Activated CD8-positive, alpha-beta memory T cell treated with anti-CD3 and anti-CD28 coated beads for 48 hours (primary cell): ENCODE data around the gene CORO6.

Experiments
- DNase-seq, 3 experiments: peaks; one replicate each; pipeline ENCODE4 v3.0.0-alpha.2; 2020; ENCODE audit warnings: low read depth in 2 of 3, low spot score in 2 of 3

The CORO6 gene

DNA sequence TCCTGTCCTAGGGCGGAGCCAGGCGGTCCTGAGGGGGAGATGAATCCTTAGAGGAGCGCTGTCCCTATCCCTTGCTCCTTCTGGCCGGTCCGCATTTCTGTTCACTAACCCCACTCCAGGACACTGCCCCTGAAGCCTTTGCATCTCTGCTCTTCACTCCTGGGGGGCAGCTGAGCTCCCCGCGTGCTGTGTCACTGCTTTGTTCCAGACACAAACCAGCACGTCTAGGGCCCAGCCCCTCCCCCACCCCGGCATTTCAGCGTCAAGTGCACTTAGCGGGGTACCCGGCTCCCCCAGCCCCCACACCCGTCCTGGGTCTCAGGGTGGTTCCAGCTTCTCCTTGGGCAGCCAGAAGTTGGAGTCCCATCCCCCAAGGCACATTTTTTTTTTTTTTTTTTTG lies 8.9 kb downstream of the CORO6 start:
- DNase-seq: no peak

DNA sequence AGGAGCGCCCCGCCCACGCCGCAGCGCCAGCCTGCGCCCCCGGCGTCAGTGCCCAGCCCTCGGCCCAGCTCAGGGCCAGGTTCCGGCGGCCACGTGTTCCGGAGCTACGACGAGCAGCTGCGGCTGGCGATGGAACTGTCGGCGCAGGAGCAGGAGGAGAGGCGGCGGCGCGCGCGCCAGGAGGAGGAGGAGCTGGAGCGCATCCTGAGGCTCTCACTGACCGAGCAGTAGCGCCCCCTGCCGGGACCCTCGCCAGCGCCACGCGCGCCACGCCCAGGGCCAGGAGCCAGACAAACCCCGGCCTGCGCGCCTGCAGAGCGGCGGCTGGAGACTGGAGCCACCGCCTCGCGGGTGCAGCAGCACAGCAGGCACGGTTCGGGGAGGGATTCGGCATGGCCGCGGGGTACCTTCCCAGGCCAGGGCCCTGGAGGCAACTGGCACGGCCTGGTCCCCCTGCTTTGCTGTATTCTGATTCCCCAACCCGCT lies 9.3 kb downstream of the CORO6 start:
- peak; percentile 86 to 97 (median 97) for DNase-seq

DNA sequence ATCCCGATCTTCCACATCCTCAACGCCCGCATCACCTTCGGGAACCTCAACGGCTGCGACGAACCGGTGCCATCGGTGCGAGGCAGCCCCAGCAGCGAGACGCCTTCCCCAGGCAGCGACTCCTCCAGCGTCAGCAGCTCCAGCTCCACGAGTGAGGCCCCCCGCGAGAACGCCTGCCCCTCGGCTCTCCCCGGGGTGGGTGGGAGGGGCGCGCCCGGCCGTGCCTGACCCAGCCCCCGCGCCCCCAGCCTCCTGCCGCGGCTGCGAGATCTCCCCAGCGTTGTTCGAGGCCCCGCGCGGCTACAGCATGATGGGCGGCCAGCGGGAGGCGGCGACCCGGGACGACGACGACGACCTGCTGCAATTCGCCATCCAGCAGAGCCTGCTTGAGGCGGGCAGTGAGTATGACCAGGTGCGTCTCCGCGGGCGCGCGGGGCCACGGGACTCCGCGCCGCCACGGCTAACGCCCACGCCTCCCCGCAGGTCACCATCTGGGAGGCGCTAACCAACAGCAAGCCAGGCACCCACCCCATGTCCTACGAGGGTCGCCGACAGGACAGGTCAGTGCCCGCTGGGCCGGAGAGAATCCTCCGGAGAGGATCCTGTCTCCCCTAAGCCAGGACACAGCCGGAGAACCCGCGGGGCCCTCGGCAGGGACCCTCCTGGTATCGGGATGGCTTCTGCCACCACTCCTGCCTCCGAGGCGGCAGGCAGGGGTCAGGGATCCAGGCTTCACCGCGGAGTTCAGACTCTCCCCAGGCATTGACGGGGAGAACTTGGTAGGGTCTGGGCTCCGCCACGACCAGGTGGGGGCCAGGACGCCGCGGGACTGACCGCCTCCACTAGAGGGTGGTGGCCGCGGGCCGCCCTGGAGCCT lies 10.1 kb downstream of the CORO6 start:
- no peak for DNase-seq

DNA sequence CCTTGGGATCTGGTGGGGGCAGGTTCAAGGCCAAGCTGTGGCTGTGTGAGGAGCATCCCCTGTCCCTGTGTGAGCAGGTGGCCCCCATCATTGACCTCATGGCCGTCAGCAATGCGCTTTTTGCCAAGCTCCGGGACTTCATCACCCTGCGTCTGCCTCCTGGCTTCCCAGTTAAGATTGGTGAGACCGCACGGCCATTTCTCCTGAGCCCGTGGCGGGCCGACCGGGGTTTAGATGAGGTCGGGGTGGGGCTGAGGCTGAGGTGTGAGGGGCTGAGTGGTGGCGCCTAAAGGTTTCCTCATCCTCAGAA lies 10.7 kb downstream of the CORO6 start:
- no peak for DNase-seq

DNA sequence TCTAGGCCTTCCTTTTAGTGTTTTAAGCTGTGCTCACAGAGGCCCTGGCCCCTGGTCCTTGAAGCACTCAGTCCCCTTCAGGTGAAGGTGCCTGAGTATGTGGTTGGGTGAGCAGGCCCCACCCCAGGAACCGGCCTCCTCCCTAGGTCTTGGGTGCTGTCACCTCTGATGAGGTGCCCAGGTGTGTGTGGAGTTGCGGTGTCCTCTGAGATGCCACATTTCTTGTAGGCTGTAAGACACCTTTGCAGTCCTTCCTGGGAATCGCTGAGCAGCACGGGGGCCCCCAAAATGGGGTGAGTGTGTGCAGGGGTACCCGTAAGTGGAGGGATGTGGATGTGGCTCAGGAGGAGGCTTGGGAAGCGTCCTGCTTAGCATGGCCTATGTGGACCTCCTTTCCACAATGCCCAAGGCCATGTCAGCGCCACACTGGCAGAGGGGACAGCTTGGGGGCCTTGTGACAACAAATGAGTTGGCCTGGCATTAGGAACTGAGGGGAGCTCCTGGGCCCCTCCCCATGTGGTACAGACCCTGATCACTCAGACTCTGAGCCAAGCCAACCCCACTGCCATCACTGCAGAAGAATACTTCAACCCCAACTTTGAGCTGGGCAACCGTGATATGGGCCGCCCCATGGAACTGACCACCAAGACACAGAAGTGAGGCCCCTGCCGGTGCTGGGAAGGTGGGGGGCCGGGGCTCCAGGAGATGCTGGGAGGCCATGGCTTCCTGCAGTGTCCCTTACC lies 11.2 kb downstream of the CORO6 start:
- DNase-seq: no peak

DNA sequence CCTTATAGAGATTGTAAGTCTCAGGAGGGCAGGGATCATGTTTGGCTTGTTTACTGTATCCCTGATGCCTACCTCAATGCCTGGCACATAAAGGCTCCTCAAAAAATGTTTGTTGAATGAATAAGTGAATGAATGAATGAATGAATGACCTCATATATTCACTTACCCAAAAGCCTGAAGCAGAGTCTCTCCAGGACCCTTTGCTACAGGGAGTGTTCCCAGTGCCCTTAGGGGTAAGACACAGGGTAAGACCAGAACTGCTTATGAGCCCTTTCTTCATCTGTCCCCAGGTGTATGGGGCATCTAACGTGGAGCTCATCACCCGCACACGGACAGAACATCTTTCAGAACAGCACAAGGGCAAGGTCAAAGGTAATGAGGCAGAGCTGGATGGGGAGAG lies 12.3 kb downstream of the CORO6 start:
- DNase-seq: no peak

DNA sequence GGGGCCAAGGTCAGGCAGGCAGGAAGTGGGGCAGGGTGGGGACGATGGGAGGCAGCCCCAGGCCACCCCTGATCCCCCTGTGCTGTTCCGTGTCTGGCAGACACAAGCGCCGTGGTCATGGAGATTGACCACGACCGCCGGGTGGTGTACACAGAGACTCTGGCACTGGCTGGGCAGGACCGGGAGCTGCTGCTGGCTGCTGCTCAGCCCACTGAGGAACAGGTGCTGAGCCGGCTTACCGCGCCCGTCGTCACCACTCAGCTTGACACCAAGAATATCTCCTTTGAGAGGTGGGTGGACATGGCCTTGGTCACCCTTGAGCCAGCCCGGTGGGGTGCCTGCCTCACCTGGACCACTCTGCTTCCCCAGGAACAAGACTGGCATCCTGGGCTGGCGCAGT lies 13.7 kb downstream of the CORO6 start:
- no peak for DNase-seq

DNA sequence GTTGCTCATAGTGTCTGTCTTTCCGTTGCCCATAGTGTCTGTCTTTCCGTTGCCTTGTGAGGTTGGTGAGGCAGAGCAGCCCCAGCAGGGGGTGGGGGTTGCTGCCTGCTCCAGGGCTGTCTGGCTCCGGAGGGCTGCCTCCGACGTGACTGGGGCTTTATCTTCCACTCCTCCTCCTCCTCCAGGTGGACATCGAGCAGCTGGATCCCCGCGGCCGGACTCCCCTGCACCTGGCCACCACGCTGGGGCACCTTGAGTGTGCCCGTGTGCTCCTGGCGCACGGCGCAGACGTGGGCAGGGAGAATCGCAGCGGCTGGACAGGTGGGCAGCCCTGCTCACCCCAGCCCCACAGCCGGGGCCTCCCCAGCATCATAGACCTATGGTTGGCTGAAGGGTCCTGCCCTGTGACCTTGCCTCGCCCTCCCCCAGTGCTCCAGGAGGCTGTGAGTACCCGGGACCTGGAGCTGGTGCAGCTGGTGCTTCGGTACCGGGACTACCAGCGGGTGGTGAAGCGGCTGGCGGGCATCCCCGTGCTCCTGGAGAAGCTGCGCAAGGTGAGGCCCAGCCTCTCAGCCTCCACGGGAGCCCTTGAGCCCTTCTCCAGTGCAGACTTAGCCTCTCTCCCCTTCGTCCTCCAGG lies 15.0 kb downstream of the CORO6 start:
- DNase-seq: no peak

DNA sequence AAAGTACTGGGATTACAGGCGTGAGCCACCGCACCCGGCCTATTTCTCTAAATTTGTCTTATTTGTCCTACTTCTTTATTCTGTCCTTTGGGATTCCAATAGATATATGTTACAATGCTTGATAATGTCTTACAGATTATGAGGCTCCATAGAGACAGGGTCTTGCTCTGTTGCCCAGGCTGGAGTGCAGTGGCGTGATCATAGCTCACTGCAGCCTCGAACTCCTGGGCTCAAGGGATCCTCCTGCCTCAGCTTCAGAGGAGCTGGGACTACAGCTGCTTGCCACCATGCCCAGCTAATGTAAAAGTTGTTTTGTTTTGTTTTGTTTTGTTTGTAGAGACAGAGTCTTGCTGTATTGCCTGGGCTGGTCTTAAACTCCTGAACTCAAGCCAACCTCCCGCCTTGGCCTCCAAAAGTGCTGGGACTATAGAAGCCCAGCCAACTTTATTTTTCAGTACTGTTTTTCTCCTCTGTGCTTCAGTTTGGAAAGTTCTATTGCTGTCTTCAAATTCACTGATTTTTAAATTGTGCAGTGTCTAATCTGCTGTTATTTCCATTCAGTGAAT lies 19.5 kb downstream of the CORO6 start:
- no peak for DNase-seq

DNA sequence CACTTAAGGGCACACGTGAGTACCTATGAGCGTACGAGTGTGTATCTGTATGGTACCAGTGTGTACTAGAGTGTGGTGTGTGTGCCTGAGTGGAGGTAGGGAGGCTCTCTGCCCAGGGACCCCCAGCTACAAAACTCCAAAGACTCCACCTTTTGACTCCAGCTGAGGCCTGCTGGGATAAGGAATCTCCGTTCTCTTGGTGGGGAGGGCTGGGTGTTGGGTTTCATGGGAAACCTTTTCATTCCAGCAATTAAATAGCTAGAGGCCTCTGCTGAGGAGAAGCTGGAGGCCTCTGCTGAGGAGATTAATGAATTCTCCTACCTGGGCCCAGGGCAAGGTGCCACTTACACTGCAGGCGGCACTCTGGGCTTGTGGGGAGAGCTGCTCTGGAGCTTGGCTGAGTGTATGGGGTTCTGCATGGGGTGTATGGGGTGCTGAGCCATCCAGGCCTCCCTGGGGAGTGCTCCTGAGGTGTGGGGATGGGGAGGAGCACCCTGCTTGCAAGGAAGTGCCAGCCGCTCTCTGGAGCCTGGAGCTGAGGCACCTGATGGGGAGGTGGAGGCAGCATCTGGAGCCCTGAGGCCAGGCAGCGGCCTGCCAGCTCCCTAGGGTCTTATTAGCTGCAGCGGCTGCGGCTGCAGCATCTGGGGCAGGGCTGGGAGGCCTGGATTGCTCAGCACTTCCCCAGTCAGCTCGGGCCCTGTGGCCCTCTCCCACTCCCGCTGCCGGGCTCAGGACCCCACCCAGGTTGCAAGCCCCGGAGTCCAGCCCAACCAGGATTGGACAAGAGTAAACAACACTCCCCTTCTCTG lies 25.1 kb downstream of the CORO6 start:
- no peak for DNase-seq

DNA sequence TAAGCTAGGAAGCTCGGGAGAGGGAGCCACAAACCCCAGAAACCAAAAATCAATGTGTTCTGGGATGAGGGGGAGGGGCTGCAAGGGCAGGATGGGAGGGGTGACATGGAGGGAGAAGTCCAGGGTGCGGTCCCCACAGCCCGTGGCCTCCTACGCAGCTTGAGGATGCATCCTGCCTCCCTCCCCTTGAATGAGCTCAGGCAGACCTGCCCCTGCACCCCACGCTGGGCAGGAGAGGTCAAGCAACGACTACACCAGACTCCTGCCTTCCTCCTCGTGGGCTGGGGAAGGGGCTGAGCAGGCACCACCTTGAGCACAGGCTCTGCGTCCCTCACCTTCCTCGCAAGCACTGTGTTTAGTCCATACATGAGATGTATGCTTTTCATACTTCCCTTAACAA lies 25.9 kb downstream of the CORO6 start:
- no peak for DNase-seq

DNA sequence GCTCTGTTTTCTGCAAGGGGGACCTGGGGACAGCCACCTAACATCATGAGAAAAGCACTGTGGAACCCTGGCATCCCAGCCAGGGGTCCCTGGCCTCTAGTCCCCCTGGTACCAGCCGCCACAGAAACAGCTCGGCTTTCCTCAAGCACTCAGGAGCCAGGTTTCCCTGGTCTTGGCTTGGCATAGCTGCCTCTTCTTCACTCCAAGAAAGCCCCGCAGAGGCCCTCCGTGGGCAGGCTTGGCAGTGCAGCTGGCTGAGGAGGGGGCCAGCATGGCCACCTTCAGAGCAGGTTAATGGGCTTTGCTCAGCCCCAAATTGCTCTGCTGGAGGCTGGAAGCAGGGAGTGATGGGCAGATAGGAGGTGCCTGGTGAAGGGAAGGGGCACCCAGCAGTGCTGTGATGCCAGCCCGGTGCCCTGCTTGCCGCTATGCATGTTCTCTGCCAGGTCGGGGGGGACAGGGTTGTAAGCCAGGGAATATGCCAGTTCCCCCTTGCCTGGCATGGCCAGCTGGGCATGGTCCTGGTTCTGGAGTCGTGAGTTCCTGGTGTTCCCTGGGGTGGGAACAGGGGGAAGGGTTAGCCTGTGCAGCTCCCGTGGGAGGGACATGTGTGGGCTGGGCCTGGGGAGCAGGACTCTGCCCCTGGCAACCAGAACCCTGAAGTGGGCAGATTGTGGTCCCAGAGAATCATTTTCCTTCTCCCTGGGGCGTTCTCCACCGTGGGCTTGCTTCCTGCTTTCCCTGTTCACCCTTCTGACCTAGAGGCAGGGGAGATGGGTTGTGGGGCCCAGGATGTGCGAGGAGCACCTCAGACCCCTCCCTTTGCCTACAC lies 26.6 kb downstream of the CORO6 start:
- no peak for DNase-seq

DNA sequence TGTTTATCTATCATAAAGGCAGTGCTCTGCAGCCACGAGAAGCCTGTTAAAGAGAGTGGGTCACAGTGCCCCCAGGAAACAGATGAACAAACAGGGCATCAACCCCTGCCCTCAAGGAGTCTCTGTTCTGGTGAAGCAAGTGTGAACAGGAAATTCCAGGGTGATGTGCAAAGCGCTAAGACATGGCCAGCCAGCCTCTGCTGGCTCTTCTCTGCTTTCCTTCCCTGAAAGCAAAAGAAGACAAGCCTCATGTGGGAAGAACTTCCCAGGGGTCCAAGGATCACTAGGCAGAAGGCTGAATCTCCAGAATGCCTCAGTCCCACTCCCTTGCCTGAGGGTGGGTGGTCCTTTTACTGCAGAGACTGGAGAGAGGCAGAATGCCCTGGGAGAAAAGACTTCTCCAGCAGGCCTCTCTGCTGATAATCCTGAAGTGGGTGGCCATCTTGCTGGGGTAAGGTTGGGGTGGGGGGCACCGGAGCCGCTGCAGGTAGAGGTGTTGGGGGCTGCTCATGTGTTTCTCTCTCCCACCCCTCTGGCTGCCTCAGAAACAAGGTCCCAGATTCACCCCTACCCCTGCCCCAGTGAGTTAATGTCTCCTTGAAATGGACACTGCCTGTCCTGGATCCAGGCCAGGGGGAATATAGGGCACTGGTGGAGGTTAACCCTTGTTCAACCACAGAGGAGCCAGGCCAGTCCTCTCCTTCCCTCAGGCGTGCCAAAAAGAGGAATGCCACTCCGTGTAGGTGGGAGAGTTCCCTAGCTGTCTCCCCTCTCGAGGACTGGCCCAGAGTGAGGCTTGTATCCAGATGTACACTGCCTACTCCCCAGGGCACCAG lies 27.4 kb downstream of the CORO6 start:
- no peak for DNase-seq

DNA sequence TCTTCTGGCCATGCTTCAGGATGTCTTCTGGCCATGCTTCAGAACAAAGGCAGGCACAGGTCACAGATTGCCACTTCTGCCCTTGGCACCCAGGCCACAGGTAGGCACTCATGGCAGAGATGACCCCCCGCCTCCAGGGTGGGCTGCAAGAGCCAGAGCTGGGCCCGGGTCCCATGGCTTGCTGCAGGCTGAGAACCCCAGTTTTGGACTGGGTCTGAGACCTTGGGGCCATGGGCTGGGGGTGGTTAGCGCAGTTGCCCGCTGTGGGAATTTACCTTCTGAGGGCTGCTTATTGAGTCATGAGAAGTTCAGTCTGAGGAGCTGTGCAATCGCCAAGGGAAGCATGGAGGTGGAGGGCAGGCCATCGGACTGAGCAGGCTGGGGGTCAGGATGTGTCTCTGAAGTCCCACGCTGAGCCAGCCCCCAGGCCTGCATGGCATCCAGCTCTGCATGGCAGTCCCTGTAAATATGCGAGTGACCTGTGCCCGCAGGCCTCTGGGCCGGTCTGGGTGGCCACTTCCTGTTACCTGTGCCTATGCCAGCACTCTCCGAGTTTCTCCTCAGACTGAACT lies 28.1 kb downstream of the CORO6 start:
- no peak for DNase-seq

DNA sequence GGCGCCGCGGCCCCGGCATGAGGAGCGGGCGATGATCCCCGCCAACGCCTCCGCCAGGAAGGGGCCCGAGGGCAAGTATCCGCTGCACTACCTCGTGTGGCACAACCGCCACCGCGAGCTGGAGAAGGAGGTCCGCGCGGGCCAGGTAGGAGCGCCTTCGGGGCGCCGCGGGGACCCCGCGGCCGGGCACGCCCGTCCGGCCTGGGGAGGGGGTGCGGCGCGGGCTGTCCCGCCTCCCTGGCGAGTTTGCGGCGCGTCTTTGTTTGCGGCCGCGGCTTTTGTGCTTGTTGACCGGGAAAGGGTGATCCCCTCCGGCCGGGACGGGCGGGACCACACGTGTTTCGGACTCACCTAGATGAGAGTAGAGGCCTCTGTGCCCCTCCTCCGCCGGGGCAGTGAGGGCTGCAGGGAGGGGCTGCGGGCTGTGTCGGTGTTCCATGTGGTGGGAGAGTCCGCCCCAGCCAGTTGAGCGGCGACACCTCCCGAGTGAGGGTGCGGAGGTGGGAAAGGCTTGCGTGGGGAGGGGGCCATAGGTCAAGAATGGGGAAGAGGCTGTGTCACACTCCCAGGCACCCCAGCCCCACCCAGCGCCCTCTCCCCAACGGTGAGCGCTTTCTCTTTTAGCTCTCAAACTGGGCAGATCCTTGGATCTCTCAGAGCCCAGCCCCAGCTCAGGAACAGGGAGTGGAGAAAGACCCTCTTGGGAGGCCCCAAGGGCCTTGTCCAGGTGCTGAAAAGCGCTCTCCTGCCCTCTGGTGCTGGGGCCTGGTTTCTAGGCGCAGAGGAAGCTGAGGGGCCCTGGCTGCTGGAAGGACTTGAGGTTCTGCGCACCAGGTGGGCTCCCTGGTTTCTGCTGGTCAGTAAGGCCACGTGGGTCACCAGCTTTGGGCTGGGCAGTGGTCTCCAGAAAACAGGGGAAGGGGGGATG lies 28.9 kb downstream of the CORO6 start:
- DNase-seq: no peak

DNA sequence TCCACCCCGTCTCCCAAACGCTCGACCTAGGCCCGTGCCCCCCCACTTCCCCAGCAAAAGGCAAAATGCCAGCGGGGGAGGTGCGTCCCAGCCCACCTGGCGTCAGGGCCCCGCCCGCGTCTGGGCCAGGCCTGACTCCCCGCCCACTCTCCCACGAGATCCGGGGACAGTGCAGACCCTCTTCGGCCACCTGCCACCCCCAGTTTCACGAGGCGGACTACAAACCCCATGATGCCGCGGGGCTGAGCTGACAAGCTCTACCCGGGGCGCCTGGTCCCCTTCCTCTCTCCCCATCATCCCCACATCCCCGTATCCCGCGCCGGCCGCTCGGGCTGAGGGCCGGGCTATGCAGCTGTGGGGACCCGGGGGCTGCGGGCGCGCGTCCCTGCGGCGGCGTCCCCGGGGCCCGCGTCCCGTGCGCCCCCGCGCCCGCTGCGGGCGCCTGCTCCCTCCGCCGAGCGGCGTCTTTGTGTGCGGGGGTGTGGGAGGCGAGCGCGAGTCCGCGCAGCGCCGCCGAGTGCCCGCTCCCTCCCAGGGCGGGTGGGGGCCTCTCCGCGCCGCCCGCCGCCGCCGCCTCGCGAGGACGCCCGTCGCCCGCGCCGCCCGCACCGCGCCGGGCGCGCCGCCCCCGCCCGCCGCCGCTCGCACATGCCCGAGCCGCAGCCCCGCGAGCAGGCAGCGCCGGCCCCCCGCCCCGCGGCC lies 29.7 kb downstream of the CORO6 start, which contains the start of gene ANKRD13B:
Gene ANKRD13B, plus strand, starts transcription at position 283 of the 702 bp plus-strand sequence. CDS start 490 bp downstream, outside the sequence.
- no peak for DNase-seq
